Mesothelial cell of epicardium (in vitro differentiated cells): ENCODE data around the gene CCDC92B. TPM values are rescaled to one million over a fixed set of nuclear protein-coding genes. Genes with fewer than 3 reads are reported as not detected.

Experiments
- DNase-seq, 2 experiments: peaks; one replicate each; pipeline ENCODE4 v3.0.0; 2021; ENCODE audit warnings: low spot score in 2 of 2; ENCODE audit not compliant: unreplicated experiment in 2 of 2
- H3K27ac Mint-ChIP-seq: 2 replicates; pipeline ENCODE4 v1.8.0; 2021; ENCODE audit warnings: mixed read lengths
- H3K27me3 Mint-ChIP-seq: 2 replicates; pipeline ENCODE4 v1.8.0; 2021; ENCODE audit warnings: low read depth, mixed read lengths
- H3K36me3 Mint-ChIP-seq: 2 replicates; pipeline ENCODE4 v1.8.0; 2021; ENCODE audit warnings: mixed read lengths
- H3K4me1 Mint-ChIP-seq: 2 replicates; pipeline ENCODE4 v1.8.0; 2021; ENCODE audit warnings: mixed read lengths
- H3K4me3 Mint-ChIP-seq: 2 replicates; pipeline ENCODE4 v1.8.0; 2021; ENCODE audit warnings: mild to moderate bottlenecking, moderate library complexity, mixed read lengths
- H3K9me3 Mint-ChIP-seq: 2 replicates; pipeline ENCODE4 v1.8.0; 2021; ENCODE audit warnings: mixed read lengths
- total RNA-seq: library from RNA; stranded (reverse); gene quantifications from 3 replicates; pipeline ENCODE4 v1.2.1, GENCODE V29; 2021
- TF ChIP-seq, protein P1 (sequence below): fragments of 200-600 bp; sonication (generic); IDR thresholded peaks from one replicate; pipeline ENCODE4 v1.5.0; 2021; ENCODE audit warnings: antibody characterized with exemption; ENCODE audit not compliant: unreplicated experiment

The CCDC92B gene
- total RNA-seq, 1 donor from 2014 or later: 0.58 TPM

DNA sequence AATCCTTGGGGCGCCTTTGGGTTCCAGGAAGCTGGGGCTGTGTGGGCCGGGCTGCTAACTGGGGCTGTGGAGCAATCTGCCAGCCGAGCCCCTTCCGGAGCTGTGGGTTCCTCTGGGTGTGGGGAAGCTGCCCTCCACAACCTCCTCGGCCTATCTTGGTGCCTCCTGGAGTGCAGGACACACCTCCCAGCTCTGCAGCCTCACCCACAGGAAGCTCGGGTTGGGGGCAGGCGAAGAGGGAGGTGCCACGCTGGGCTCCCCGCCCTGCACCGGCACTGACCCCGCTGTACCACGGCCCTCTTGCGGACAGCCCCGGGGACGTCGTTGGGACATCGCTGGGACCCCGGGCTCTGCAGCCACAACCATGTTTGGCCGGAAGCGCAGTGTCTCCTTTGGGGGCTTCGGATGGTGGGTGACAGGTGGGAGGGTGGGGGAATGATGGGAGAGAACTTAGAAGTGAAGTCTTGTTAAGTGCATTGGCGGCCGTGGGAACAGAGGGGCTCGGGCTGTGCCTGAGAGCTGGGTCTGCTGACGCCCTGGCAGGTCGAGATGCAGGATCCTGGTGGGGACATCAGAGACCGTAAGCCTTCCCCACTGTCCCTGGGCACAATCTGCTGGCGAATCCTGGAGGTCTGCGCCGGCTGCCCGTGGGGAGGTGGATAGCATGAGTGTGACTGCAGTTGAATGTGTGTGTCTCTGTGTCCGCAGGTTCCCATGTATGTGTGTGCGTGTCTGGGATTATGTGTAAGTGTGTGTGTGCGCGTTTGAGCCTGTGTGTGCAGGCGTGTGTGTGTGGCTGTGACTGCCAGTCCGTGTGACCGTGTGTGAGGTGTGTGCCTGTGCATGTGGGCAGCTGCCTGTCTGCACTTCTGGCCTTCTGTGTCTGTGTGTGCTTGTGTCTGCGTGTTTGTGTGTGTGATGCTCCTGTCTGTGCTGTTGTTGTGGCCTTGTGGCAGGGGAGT is 47.0 kb upstream of the CCDC92B start, which contains the start of gene RAP1GAP2:
TSS of gene RAP1GAP2 (plus strand) at position 275 of the 962 bp plus-strand sequence. CDS start at position 365, 90 bp downstream.
- H3K36me3 Mint-ChIP-seq: no peaks in the 10 kb centered on the region
- TF ChIP-seq, protein P1, sequence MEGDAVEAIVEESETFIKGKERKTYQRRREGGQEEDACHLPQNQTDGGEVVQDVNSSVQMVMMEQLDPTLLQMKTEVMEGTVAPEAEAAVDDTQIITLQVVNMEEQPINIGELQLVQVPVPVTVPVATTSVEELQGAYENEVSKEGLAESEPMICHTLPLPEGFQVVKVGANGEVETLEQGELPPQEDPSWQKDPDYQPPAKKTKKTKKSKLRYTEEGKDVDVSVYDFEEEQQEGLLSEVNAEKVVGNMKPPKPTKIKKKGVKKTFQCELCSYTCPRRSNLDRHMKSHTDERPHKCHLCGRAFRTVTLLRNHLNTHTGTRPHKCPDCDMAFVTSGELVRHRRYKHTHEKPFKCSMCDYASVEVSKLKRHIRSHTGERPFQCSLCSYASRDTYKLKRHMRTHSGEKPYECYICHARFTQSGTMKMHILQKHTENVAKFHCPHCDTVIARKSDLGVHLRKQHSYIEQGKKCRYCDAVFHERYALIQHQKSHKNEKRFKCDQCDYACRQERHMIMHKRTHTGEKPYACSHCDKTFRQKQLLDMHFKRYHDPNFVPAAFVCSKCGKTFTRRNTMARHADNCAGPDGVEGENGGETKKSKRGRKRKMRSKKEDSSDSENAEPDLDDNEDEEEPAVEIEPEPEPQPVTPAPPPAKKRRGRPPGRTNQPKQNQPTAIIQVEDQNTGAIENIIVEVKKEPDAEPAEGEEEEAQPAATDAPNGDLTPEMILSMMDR: no peak
- no peaks in the 10 kb centered on the region for H3K4me1 Mint-ChIP-seq
- no peak for DNase-seq
- H3K4me3 Mint-ChIP-seq: no peak within 1 kb of the TSS
- no peaks in the 10 kb centered on the region for H3K9me3 Mint-ChIP-seq
- peaks cover 26% of the 10 kb centered on the region for H3K27me3 Mint-ChIP-seq
- H3K27ac Mint-ChIP-seq: no peak within 1 kb of the TSS

DNA sequence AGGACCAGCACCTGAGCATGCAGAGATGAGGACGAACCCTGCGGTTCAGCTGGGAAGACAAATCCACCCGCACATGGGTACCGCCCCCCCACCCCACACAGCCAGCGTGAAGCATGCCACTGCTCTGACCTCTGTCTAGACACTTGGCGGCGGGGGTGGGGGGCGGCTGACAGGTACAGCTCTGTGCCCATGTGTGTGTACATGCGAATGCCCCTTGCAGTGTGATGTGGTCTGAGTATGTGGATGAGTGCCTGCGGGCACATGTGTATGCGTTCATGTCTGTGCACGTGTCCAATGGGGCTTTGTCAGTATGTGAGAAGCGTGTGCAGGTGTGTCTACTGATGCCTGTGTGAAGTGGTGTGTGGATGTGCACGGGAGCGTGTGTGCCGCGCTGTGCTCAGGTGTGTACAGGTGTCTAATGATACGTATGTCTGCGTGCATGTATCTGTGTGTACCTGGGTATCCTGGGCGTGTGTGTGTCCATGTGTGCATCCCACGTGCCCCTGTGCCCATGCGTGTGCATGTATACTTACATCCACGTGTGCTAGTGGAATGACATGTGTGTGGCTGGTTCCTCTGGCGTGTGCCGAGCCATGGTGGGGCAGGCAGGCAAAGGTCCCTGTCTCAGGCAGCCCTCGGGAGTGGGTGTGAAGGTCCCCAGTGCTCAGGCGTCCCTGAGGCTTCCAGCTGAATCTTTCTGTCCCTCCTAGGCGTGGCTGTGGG is 46.1 kb upstream of the CCDC92B start:
- H3K27ac Mint-ChIP-seq: no peak overlapping the region
- peaks cover 26% of the 10 kb centered on the region for H3K27me3 Mint-ChIP-seq
- no peak overlapping the region for H3K4me3 Mint-ChIP-seq
- H3K4me1 Mint-ChIP-seq: no peaks in the 10 kb centered on the region
- no peak for DNase-seq
- H3K36me3 Mint-ChIP-seq: no peaks in the 10 kb centered on the region
- no peaks in the 10 kb centered on the region for H3K9me3 Mint-ChIP-seq
- TF ChIP-seq, protein P1: no peak

DNA sequence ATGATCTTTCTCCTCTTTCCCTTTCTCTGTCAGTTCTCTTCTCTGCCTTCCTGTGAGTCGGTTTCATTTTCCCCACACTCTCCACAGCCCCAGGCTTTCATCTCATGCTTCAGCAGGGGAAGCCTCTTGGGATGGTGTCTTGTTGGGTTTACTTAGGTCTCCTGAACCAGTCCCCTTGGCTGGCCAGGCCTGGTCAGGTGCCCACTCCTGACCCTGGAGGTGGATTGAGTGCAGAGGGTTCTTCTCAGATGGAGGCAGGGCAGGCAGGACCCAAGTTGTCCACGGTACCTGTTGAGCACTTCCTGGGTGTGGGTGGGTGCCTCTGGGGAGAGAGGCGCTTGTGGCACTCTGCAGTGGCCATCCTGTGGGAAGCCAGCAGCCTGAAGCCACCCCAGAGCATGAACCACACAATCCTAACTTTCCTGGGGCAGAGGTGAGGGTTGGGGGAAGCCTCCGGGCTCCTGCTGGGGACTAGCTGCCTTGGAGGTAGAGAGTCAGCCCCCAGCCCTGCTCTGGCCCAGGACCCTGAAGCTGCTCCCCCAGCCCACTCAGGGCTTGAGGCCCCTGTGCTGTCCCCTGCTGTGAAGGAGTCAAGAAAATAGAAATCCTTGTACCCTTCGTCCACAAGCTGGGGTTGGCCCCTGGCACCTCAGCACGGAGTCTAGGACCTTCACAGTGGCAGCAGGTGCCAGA is 44.8 kb upstream of the CCDC92B start:
- Mint-ChIP-seq H3K27me3 (peaks cover 17% of the 10 kb centered on the region), H3K4me1 (no peaks in the 10 kb centered on the region), H3K9me3 (no peaks in the 10 kb centered on the region), H3K27ac (no peak overlapping the region), H3K4me3 (no peak overlapping the region), H3K36me3 (no peaks in the 10 kb centered on the region)
- no peak for DNase-seq
- TF ChIP-seq, protein P1: no peak

DNA sequence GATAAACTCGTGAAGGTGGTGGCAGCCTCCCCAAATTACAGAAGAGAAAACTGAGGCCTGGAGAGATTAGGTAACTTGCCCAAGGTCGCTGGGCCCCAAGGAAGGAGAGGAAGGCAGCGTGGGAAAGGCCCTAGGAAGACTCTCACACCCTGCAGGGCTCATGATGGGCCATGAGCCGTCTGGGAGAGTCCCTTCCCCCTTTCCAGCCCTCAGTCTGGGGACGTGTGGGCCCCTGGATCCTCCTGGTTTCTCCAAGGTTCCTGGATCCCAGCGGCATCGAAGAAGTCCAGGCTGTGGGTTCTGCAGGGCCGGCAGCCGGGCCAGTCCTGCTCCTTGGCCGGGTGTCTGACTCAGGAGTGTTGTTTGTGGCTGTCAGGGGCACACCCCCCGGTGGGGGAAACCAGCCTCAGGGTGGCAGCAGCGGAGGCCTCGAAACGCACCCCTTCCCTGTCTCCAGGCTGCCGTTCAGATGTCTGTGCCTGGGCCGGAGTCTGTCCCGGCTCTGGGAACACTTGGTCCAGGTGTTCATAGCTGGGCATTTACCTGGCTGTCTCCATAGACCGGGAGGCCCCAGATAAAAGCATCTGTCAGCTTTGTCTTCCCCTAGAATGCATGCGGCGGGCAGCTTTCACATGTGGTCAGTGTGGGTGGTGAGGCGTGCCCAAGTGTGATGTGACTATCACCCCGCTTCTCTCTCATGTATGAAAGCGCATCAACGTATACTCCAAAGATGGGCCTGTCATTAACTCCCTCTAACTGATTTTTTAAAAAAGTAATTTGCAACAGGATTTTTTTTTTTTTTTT is 43.1 kb upstream of the CCDC92B start:
- no peak for DNase-seq
- H3K4me1 Mint-ChIP-seq: no peaks in the 10 kb centered on the region
- TF ChIP-seq, protein P1: no peak

DNA sequence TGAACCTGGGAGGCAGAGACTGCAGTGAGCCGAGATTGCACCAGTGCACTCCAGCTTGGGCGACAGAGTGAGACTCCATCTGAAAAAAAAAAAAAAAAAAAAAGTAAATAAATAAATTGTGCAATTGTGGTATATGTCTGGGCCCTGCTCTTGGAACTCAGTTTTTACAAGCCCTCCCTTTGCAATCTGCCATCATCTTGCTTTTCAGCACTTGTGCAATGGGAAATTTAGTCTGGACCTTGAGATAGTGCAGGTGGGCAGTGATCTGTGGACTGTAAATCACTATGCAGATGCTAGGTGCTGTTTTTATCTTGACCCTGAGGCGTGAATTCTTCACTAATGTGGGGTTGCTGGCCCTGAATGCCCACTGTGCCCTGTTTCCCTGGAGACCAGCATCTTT is 40.2 kb upstream of the CCDC92B start:
- DNase-seq: no peak
- H3K27me3 Mint-ChIP-seq: no peaks in the 10 kb centered on the region
- no peaks in the 10 kb centered on the region for H3K9me3 Mint-ChIP-seq
- H3K27ac Mint-ChIP-seq: no peak overlapping the region
- peaks cover 3% of the 10 kb centered on the region for H3K4me1 Mint-ChIP-seq
- no peak overlapping the region for H3K4me3 Mint-ChIP-seq
- TF ChIP-seq, protein P1: no peak
- no peaks in the 10 kb centered on the region for H3K36me3 Mint-ChIP-seq

More for the DNA sequence above, 43.1 kb upstream of the CCDC92B start:
- H3K9me3 Mint-ChIP-seq: no peaks in the 10 kb centered on the region
- no peak overlapping the region for H3K27ac Mint-ChIP-seq
- peaks cover 6% of the 10 kb centered on the region for H3K27me3 Mint-ChIP-seq
- H3K36me3 Mint-ChIP-seq: no peaks in the 10 kb centered on the region
- no peak overlapping the region for H3K4me3 Mint-ChIP-seq
